Measurements from ENCODE around the gene SHOX.
"Not testable (repeated sequence)": the region's sequence is repeated elsewhere in the genome, so short reads cannot be mapped to it uniquely, and the experiment has no call there.

The SHOX gene

DNA sequence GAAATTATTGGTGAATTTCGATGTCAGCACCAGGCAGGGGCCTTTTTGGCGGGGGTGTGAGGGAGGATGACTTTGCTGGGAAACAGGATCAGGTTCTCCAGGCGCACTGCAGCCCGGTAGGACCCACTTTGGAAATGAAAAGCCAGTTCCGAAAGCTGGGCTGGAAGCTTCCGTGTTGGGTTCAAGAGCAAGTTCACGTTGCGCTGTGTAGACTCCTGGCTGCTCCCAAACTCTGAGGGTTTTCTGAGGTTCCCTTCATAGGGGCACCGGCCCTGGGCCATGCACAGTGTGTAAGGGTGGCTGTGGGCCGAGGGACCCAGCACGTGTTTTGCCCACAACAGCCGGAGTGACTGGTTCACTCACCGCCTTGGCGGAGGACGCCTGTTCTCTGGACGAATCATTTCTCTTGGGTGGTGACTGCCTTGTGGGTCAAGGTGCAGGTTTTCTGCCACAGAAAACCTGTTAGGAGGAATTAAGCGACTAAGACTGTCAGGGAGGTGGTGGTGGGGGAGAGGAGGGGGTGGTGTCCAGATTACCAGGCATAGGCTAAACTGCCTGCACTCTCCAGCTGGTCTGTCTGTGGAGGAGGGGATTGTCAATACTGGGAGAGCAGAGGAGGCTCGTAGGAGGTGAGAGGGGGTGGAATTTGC lies 8.0 kb downstream of the SHOX start:
- no peak for DNase-seq

DNA sequence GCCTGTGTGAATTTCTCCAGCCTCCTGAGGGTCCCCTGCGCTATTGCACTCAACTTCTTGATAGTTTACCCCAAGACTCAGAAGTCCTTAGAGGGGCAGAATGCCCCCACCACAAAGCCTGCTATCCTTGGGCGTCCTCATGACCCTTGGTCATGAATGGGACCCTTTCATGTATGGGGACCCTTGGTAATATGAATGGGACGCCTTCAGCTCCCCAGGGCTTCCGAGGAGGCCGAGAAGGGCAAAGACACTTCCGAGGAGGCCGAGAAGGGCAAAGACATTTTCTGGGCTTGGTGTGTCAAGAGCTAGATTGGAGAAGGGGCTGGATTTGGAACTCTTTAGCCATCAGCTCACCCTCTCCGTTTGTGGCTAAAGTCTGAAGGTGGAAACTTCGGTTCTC lies 8.6 kb downstream of the SHOX start:
- no peak for DNase-seq

DNA sequence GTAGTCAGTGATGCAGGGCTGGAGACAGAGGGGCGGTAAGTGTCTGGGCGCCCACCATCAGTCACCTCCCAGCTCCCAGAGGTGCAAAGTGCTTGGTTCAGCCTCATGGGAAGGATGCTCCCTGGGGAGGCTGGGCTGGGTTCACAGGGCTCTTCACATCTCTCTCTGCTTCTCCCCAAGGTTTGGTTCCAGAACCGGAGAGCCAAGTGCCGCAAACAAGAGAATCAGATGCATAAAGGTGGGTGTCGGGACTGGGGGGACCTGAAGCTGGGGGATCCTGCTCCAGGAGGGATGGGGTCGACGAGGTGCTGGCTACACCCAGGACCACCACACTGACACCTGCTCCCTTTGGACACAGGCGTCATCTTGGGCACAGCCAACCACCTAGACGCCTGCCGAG lies 10.1 kb downstream of the SHOX start:
- no peak for DNase-seq

- no peak for DNase-seq
These were observed 11.3 kb downstream of the SHOX start for GRCh38 chrX:641671-642435.

GRCh38 chrX:642436-643240 lies 12.0 kb downstream of the SHOX start:
- no peak for DNase-seq

- DNase-seq = no peak
These were observed 12.6 kb downstream of the SHOX start for GRCh38 chrX:643241-643595.

DNA sequence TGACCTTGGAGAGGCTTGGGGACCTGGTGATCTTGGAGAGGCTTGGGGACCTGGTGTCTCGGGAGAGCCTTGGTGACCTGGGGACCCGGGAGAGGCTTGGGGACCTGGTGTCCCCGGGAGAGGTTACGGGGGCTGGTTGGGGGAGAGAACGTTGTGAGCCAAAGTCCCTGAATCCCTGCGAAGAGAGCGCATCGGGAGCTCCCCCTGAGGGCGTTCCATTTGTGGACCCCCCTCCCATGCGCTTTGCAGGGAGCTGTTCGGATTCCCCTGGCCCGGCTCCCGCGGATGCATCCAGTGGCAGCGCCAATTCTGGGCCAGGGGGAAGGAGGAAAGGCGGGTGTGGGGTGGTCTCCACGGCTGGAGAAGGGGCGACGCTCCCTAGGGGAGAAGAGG lies 13.3 kb downstream of the SHOX start:
- no peak for DNase-seq

- DNase-seq = no peak
These were observed 14.0 kb downstream of the SHOX start for GRCh38 chrX:644304-645281.

DNA sequence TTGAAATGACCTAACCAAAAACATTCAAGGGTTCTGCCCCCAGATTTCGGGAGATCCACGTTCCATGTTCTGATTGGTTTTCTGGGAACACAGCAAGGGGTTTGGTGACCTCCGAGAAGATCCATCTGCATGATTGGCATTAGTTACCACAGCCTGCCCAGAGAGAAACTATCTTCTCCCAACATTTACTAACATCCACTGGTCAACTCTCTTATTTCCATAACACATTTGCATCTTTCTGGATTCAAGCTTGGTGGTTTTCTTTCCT lies 15.6 kb downstream of the SHOX start:
- no peak for DNase-seq

GRCh38 chrX:646796-647195 lies 16.2 kb downstream of the SHOX start:
- DNase-seq = no peak

DNA sequence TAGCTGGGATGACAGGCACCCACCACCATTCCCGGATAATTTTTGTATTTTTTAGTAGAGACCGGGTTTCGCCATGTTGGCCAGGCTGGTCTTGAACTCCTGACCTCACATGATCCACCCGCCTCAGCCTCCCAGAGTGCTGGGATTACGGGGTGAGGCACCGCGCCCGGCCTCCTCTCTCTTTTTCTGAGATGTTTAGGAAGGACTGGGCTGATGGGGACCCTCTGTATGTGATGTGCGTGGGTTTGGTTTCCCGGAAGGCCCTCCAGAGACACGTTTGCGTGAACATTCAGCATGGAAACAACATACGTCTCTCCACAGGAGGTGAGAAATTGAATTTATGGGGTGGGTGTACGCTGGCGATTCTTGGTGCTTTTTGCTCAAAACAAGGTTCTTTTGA lies 18.6 kb downstream of the SHOX start:
- DNase-seq = no peak

DNA sequence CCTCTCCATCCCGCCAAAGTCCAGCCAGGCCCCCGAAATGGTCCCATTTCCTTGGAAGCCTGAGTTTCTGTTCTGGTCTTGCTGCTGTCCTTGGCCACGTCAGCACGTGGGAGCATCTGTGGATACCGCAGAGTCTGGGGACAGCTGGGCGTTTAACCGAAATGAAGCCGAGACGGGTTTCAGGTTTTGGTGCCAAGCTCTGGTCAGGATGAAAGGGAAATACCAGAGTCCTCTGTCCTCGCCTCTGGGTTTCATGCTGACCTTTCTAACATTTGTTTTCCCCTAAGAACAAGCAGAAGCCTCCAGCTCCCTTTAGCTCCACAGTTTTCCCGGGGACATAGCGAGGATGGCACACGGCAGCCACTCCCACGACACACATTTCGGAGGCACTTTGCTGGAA lies 19.7 kb downstream of the SHOX start:
- DNase-seq = no peak

- DNase-seq = no peak
These were observed 20.2 kb downstream of the SHOX start for GRCh38 chrX:650811-651210.

DNA sequence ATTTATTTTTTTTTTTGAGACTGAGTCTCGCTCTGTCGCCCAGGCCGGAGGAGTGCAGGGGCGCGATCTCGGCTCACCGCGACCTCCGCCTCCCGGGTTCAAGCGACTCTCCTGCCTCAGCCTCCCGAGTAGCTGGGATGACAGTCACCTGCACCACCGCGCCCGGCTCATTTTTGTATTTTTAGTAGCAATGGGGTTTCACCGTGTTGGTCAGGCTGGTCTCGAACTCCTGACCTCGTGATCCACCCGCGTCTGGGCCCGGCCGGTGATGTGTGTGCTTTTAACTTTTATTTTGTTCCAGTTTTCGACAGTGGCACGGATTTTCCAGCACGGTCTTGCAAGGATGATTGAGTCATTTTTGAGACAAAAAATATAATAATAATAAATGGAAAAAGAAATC lies 21.3 kb downstream of the SHOX start:
- not testable (repeated sequence) for DNase-seq

DNA sequence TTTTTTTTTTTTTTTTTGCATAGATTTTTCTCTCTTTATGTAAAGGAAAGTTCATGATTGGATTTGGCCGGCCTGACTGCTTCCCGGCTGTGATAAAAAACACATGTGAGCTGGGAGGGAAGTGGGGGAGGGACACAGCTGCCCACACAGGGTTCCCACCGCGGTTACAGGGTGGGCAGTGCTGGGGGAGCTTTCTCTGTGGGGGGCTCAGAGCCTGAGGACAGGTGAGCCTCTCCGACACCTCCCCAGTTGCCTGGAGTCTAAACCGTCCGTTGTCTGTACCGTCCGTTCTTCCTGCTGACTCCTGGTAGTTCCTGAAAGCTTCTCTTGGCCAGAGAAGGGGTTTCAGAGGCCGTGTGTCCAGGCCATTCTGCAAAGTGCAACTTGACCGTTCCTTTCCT lies 21.8 kb downstream of the SHOX start:
- no peak for DNase-seq

GRCh38 chrX:653306-653705 lies 22.7 kb downstream of the SHOX start:
- no peak for DNase-seq

DNA sequence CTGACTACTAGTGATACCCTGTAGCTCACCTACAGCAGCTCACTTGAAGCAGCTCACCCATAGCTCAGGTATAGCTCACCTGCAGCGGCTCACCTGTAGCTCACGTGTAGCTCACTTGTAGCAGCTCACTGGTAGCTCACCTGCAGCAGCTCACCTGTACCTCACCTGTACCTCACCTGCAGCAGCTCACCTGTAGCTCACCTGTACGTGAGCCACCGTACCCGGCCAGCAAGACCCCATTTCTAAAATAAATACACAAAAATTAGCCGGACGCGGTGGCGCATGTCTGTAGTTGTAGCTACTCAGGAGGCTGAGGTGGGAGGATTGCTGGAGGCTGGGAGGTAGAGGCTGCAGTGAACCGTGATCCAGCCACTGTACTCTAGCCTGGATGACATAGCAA lies 30.6 kb downstream of the SHOX start:
- DNase-seq = no peak

GRCh38 chrX:662126-662525 lies 31.5 kb downstream of the SHOX start:
- no peak for DNase-seq

DNA sequence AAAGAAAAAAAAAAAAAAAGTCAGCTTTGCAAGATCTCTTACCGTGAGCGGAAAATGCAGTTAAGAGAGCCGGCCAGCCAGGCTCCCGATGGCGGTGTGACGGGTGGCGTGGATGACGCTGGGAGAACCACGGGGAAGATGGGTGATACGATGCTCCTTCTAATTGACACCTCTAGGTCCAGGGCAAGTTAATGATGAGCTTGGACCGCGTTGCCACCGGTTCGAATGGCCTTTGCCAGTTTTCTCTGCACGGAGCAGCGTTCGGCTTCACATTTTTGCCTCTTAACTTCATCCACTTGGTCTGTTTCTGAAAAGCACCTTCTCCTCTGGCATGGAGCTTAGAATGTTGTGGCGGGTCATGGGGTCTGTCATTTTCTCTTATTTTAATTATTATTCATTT lies 33.2 kb downstream of the SHOX start:
- DNase-seq = no peak

DNA sequence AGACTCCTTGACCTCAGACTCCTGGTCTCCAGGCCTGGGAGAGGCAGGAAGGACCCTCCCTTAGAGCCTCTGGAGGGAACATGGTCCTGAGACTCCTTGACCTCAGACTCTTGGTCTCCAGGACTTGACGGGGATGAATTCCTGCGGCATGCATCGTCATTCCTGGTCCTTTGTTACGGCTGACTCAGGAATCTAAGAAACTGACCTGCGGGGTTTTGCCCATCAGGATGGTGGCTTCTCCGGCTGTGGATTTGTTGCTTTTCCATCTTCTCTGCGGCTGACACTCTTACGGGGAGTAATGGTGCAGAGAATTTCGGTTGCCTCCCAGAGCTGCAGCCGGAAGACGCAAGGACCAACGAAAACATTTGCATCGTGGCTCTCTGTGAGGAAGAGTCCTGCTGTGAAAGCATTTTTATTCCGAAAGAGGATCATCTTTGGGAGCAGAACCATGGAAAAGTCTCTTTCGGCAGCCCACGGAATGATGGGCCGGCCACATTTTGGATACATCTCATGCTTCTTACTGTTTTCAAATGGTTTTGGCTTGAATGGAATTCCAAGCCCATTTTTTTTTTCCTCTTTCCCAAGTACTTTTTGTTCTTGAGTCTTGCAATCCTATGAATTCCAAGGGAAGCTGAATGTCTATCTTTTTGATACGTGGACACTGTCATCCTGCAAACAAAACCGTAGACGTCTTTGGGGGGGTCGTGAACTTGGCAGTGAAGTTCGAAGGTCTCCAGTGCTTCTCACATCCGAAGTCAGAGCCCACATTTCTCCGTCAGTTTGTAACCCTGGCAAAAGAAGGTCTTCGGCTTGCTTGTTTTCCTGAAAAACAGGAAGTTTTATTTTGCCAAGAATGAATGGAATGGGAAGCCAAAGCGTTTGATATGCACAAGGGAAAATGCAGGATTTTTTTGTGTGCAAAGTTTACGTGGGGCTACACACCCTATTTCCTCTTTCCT lies 36.5 kb downstream of the SHOX start:
- DNase-seq = no peak

GRCh38 chrX:670645-671044 lies 40.1 kb downstream of the SHOX start:
- no peak for DNase-seq

GRCh38 chrX:672931-673330 lies 42.3 kb downstream of the SHOX start:
- DNase-seq = no peak
